Astrocyte (in vitro differentiated cells and primary cell): ENCODE measurements around the gene TAS2R39. TPM values are rescaled to one million over a fixed set of nuclear protein-coding genes. Genes with fewer than 3 reads are reported as not detected.

Source experiments
- DNase-seq: peaks from one replicate; pipeline ENCODE4 v3.0.0-alpha.2; 2010; ENCODE audit warnings: low read depth
- FAIRE-seq: peaks from 2 replicates; lab custom pipeline; 2011; peaks lifted over from hg19 to GRCh38; lab: Jason Lieb, UNC
- H2AFZ ChIP-seq: 2 replicates; pipeline ENCODE4 v1.6.0; 2012; ENCODE audit warnings: low read depth, low read length, inconsistent platforms
- H3K27ac ChIP-seq: 2 replicates; pipeline ENCODE4 v1.5.1; 2011; ENCODE audit warnings: low read depth, low read length, inconsistent platforms
- H3K27me3 ChIP-seq: 2 replicates; pipeline ENCODE4 v1.6.0; 2011; ENCODE audit warnings: low read length, inconsistent platforms; ENCODE audit not compliant: insufficient read depth
- H3K36me3 ChIP-seq: 2 replicates; pipeline ENCODE4 v1.5.1; 2011; ENCODE audit warnings: low read length, inconsistent platforms; ENCODE audit not compliant: insufficient read depth
- H3K4me1 ChIP-seq: 2 replicates; pipeline ENCODE4 v1.5.1; 2011; ENCODE audit warnings: low read length, inconsistent platforms; ENCODE audit not compliant: insufficient read depth
- H3K4me2 ChIP-seq: 2 replicates; pipeline ENCODE4 v1.6.0; 2012; ENCODE audit warnings: low read length, inconsistent platforms
- H3K4me3 ChIP-seq: 2 replicates; pipeline ENCODE4 v1.5.1; 2011; ENCODE audit warnings: low read depth, mild to moderate bottlenecking, low read length, inconsistent platforms; ENCODE audit not compliant: insufficient read depth
- H3K79me2 ChIP-seq: 2 replicates; pipeline ENCODE4 v1.6.0; 2012; ENCODE audit warnings: mild to moderate bottlenecking, low read length, inconsistent platforms; ENCODE audit not compliant: insufficient read depth
- H3K9ac ChIP-seq: 2 replicates; pipeline ENCODE4 v1.6.0; 2012; ENCODE audit warnings: mild to moderate bottlenecking, low read length, inconsistent platforms
- H3K9me3 ChIP-seq: 2 replicates; pipeline ENCODE4 v1.5.1; 2012; ENCODE audit warnings: low read depth, mild to moderate bottlenecking, low read length, inconsistent platforms; ENCODE audit not compliant: insufficient read depth
- H4K20me1 ChIP-seq: 2 replicates; pipeline ENCODE4 v1.6.0; 2012; ENCODE audit warnings: low read length, inconsistent platforms; ENCODE audit not compliant: insufficient read depth
- H3K27ac Mint-ChIP-seq: one replicate; pipeline ENCODE4 v1.8.0; 2021; ENCODE audit warnings: mild to moderate bottlenecking, mixed read lengths; ENCODE audit not compliant: unreplicated experiment
- H3K27me3 Mint-ChIP-seq: one replicate; pipeline ENCODE4 v1.8.0; 2021; ENCODE audit warnings: low read depth, mixed read lengths; ENCODE audit not compliant: unreplicated experiment
- H3K36me3 Mint-ChIP-seq: one replicate; pipeline ENCODE4 v1.8.0; 2021; ENCODE audit warnings: low read depth, mixed read lengths; ENCODE audit not compliant: unreplicated experiment
- H3K4me1 Mint-ChIP-seq: one replicate; pipeline ENCODE4 v1.8.0; 2021; ENCODE audit warnings: low read depth, mixed read lengths; ENCODE audit not compliant: unreplicated experiment
- H3K4me3 Mint-ChIP-seq: one replicate; pipeline ENCODE4 v1.8.0; 2021; ENCODE audit warnings: mild to moderate bottlenecking, moderate library complexity, mixed read lengths; ENCODE audit not compliant: unreplicated experiment
- H3K9me3 Mint-ChIP-seq: one replicate; pipeline ENCODE4 v1.8.0; 2021; ENCODE audit warnings: mild to moderate bottlenecking, mixed read lengths; ENCODE audit not compliant: unreplicated experiment
- CTCF ChIP-seq: IDR thresholded peaks from 2 replicates; pipeline ENCODE4 v1.5.1; 2011; ENCODE audit warnings: low read depth, mild to moderate bottlenecking, inconsistent platforms, low read length, moderate library complexity; ENCODE audit not compliant: insufficient read depth
- EZH2 ChIP-seq: IDR thresholded peaks from 2 replicates; pipeline ENCODE4 v1.6.1; 2012; ENCODE audit warnings: mild to moderate bottlenecking, low read length, inconsistent platforms; ENCODE audit not compliant: insufficient read depth
- total RNA-seq: library from RNA; stranded (reverse); gene quantifications from 2 replicates; pipeline ENCODE4 v1.2.1, GENCODE V29; 2021

The TAS2R39 gene
- total RNA-seq, 1 donor from 2014 or later = not detected

GRCh38 chr7:143181349-143181748 lies 1.9 kb upstream of the TAS2R39 start:
- Mint-ChIP-seq H3K4me1 (no peaks in the 10 kb centered on the region), H3K36me3 (no peaks in the 10 kb centered on the region), H3K9me3 (no peaks in the 10 kb centered on the region), H3K4me3 (no peak overlapping the region), H3K27ac (no peak overlapping the region), H3K27me3 (no peaks in the 10 kb centered on the region)
- no peak overlapping the region for H3K4me3 ChIP-seq
- H3K4me2 ChIP-seq = no peak overlapping the region
- no peak for TF ChIP-seq CTCF
- TF ChIP-seq EZH2 = no peak
- FAIRE-seq = no peak
- DNase-seq = no peak
- no peaks in the 10 kb centered on the region for H3K27me3 ChIP-seq
- H3K79me2 ChIP-seq = no peaks in the 10 kb centered on the region
- H3K27ac ChIP-seq = no peak overlapping the region
- no peaks in the 10 kb centered on the region for H3K36me3 ChIP-seq
- no peaks in the 10 kb centered on the region for H4K20me1 ChIP-seq
- H3K9ac ChIP-seq = no peak overlapping the region
- no peaks in the 10 kb centered on the region for H3K4me1 ChIP-seq
- no peak overlapping the region for H2AFZ ChIP-seq
- no peaks in the 10 kb centered on the region for H3K9me3 ChIP-seq

DNA sequence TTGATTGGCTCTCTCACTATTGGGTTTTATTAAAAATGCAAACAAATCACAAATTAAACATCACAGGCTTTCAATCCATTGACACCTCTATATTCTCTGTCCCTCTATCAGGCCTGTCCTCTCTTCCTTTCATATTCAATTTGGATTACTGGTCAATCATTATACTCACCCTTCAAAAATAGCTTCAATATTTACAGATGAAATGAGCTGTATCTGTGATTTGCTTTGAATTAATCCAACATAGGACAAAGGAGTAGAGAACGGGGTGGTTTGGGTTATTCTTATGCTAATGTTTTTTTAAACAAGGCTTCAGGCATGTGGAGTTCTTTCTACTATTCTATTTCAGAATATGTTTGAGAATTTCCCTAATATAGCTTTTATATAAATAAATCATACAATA lies 2.3 kb downstream of the TAS2R39 start:
- Histone ChIP-seq H3K4me1 (no peaks in the 10 kb centered on the region), H3K4me2 (no peak overlapping the region), H3K9ac (no peak overlapping the region), H3K4me3 (no peak overlapping the region), H3K36me3 (no peaks in the 10 kb centered on the region), H3K27me3 (no peaks in the 10 kb centered on the region), H3K9me3 (no peaks in the 10 kb centered on the region), H2AFZ (no peak overlapping the region), H3K27ac (no peak overlapping the region), H3K79me2 (no peaks in the 10 kb centered on the region), H4K20me1 (no peaks in the 10 kb centered on the region)
- DNase-seq (no peak), FAIRE-seq (no peak)
- no peaks in the 10 kb centered on the region for H3K9me3 Mint-ChIP-seq
- H3K27me3 Mint-ChIP-seq = no peaks in the 10 kb centered on the region
- no peaks in the 10 kb centered on the region for H3K4me1 Mint-ChIP-seq
- H3K27ac Mint-ChIP-seq = no peak overlapping the region
- H3K36me3 Mint-ChIP-seq = no peaks in the 10 kb centered on the region
- TF ChIP-seq EZH2 = no peak
- no peak for TF ChIP-seq CTCF
- no peak overlapping the region for H3K4me3 Mint-ChIP-seq

DNA sequence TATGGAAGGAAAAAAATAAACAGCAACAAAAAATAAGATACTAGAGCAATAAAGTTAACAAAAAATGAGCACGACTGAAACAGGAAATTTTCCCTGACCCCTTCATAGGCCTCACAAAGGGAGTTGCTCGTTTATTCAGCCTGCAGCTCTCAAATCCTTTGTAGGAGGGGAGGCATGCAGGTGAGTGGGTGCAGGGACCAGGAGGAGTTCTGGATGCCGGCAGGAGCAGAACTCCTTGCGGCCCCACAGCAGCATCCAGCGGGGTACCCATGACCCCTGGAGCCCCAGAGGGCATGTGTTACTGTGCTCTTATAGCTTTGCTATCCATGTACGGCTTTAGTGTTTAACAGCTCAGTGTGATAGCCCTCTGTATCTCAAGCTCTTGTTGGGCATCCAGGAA lies 5.8 kb downstream of the TAS2R39 start:
- Mint-ChIP-seq H3K27me3 (no peaks in the 10 kb centered on the region), H3K4me1 (no peaks in the 10 kb centered on the region), H3K4me3 (no peak overlapping the region), H3K36me3 (no peaks in the 10 kb centered on the region), H3K9me3 (no peaks in the 10 kb centered on the region), H3K27ac (no peak overlapping the region)
- Histone ChIP-seq H4K20me1 (no peaks in the 10 kb centered on the region), H3K27me3 (no peaks in the 10 kb centered on the region), H3K36me3 (no peaks in the 10 kb centered on the region), H2AFZ (no peak overlapping the region), H3K9me3 (no peaks in the 10 kb centered on the region), H3K4me1 (no peaks in the 10 kb centered on the region), H3K4me3 (no peak overlapping the region), H3K27ac (no peak overlapping the region), H3K4me2 (no peak overlapping the region), H3K79me2 (no peaks in the 10 kb centered on the region), H3K9ac (no peak overlapping the region)
- DNase-seq (no peak), FAIRE-seq (no peak)
- TF ChIP-seq EZH2 (no peak), CTCF (no peak)
